OCI-LY7 (cell line): ENCODE results near the gene KATNAL2. TPM values are rescaled to one million over a fixed set of nuclear protein-coding genes. Genes with fewer than 3 reads are reported as not detected.
"Not testable (repeated sequence)": the region's sequence is repeated elsewhere in the genome, so short reads cannot be mapped to it uniquely, and the experiment has no call there.

Source experiments
- BruUV-seq: library from RNA; stranded (reverse); fragments of 400-500 nt; replicated peaks from 2 replicates; lab custom pipeline; 2021; lab: Mats Ljungman, UMichigan
- CTCF ChIA-PET: fragments of 300-600 bp; sonication (Branson Sonifier 250); formaldehyde crosslinking; loops from one replicate; lab custom pipeline; 2022; ENCODE audit warnings: antibody characterized with exemption; ENCODE audit not compliant: unreplicated experiment; lab: Charles Lee
- POLR2A ChIA-PET: fragments of 300-600 bp; sonication (Branson Sonifier 250); formaldehyde crosslinking; loops from one replicate; lab custom pipeline; 2022; ENCODE audit warnings: antibody characterized with exemption; lab: Charles Lee
- DNase-seq: peaks from one replicate; pipeline ENCODE4 v3.0.0-alpha.2; 2015; ENCODE audit warnings: low spot score
- H2AFZ ChIP-seq: fragments of 200-600 bp; sonication (generic), shearing (Covaris generic); 2 replicates; pipeline ENCODE4 v1.6.1; 2014; ENCODE audit warnings: mild to moderate bottlenecking, antibody characterized with exemption, low read length, moderate library complexity
- H3K27ac ChIP-seq: fragments of 200-600 bp; sonication (generic); 2 replicates; pipeline ENCODE4 v1.5.1; 2014; ENCODE audit warnings: mixed run types, low read depth, mild to moderate bottlenecking, moderate library complexity, low read length, inconsistent platforms; ENCODE audit not compliant: poor library complexity, severe bottlenecking
- H3K36me3 ChIP-seq: fragments of 200-600 bp; sonication (generic); 2 replicates; pipeline ENCODE4 v1.6.1; 2014; ENCODE audit warnings: mild to moderate bottlenecking, antibody characterized with exemption, low read length, moderate library complexity, mixed read lengths; ENCODE audit not compliant: insufficient read depth
- H3K4me1 ChIP-seq: fragments of 200-600 bp; sonication (generic); 2 replicates; pipeline ENCODE4 v1.5.1; 2014; ENCODE audit warnings: mild to moderate bottlenecking, low read length; ENCODE audit not compliant: insufficient read depth, poor library complexity, severe bottlenecking
- H3K4me2 ChIP-seq: fragments of 200-600 bp; sonication (generic); 2 replicates; pipeline ENCODE4 v1.6.1; 2014; ENCODE audit warnings: mild to moderate bottlenecking, low read length
- H3K4me3 ChIP-seq: fragments of 200-600 bp; sonication (generic); 2 replicates; pipeline ENCODE4 v1.5.1; 2014; ENCODE audit warnings: mild to moderate bottlenecking, low read depth, low read length; ENCODE audit not compliant: poor library complexity, severe bottlenecking
- H3K79me2 ChIP-seq: fragments of 200-600 bp; sonication (generic); 2 replicates; pipeline ENCODE4 v1.6.1; 2016; ENCODE audit warnings: low read depth, mild to moderate bottlenecking, low read length, moderate library complexity, mixed read lengths; ENCODE audit not compliant: insufficient read depth
- H3K9me2 ChIP-seq: fragments of 200-600 bp; sonication (generic); 2 replicates; pipeline ENCODE4 v1.6.1; 2016; ENCODE audit warnings: mild to moderate bottlenecking, low read length, mixed read lengths; ENCODE audit not compliant: insufficient read depth
- H3K9me3 ChIP-seq: fragments of 200-600 bp; sonication (generic); 2 replicates; pipeline ENCODE4 v1.6.1; 2014; ENCODE audit warnings: mild to moderate bottlenecking, mixed run types, low read length, mixed read lengths
- H4K20me1 ChIP-seq: fragments of 200-600 bp; sonication (generic); 2 replicates; pipeline ENCODE4 v1.6.1; 2014; ENCODE audit warnings: mild to moderate bottlenecking, antibody characterized with exemption, low read length, moderate library complexity, mixed read lengths; ENCODE audit not compliant: insufficient read depth
- intact Hi-C: fragments of 100-400 bp; cut with micrococcal nuclease; formaldehyde crosslinking; loops from one replicate; pipeline ENCODE4 v1.10.0; 2022; ENCODE audit not compliant: unreplicated experiment
- total RNA-seq, 2 experiments: library from RNA; depleted of rRNA in 1 of 2; stranded (reverse); fragments of >200 nt in 1 of 2; shearing (Covaris generic) in 1 of 2; gene quantifications; 2 replicates each; pipeline ENCODE4 v1.2.3, GENCODE V29; 2014 to 2022

The KATNAL2 gene
- total RNA-seq, 2 experiments from 2014 or later: 5.7 to 16.1 TPM

GRCh38 chr18:46969551-46969950 is 52.1 kb downstream of the KATNAL2 start:
- intact Hi-C loops, H3K9me2 ChIP-seq, H3K4me3 ChIP-seq, H3K4me1 ChIP-seq, H4K20me1 ChIP-seq, H3K36me3 ChIP-seq, CTCF ChIA-PET, POLR2A ChIA-PET, H3K79me2 ChIP-seq, H3K27ac ChIP-seq, H2AFZ ChIP-seq, BruUV-seq, DNase-seq, H3K4me2 ChIP-seq, H3K9me3 ChIP-seq: not testable (repeated sequence)

DNA sequence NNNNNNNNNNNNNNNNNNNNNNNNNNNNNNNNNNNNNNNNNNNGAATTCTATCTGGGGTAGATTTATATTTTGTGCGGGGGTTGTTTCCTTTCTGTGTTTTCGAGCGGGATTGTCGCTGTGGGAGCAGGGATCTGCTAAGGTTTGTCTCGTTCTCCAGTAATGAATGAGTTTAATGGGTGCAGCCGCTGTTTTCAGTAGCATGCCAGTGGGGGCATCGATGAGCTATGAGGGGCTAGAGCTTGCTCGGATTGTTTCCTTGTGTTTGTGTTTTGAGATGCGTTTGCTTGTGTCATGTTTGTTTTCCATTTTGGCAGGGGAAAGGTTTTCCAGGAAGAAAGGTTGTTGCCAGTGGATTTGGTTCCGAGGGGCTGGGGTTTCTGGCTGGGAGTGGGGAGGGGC is 102.5 kb downstream of the KATNAL2 start:
- intact Hi-C loops, CTCF ChIA-PET, H3K4me3 ChIP-seq, BruUV-seq, H2AFZ ChIP-seq, H3K9me3 ChIP-seq, POLR2A ChIA-PET, H3K9me2 ChIP-seq, H4K20me1 ChIP-seq, H3K79me2 ChIP-seq, DNase-seq, H3K4me1 ChIP-seq, H3K4me2 ChIP-seq, H3K27ac ChIP-seq, H3K36me3 ChIP-seq: not testable (repeated sequence)

- BruUV-seq, H3K4me3 ChIP-seq, POLR2A ChIA-PET: not testable (repeated sequence)
Measured at GRCh38 chr18:47020757-47021156, 103.4 kb downstream of the KATNAL2 start.

DNA sequence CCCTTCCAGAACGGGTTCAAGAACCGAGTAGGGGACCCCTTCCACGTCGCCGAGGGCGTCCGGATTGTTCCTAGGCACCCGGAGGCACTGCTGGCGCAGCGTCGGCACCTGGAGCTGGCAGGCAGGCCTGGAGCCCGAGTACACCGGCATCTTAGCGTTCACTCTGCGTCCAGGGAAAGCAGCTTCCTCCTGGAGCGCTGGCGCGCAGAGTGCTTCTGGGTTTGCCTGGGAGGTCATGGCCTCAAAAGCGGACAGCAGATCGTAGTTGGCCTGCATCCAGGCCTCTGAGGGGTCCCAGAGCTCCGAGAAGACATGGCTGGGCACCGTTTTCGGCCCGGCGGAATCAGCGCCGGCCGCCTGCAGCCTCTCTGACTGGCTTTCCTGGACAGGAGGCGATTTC is 105.4 kb downstream of the KATNAL2 start:
- H3K4me2 ChIP-seq, H3K9me3 ChIP-seq, CTCF ChIA-PET, H3K36me3 ChIP-seq, DNase-seq, H3K4me3 ChIP-seq, H3K27ac ChIP-seq, intact Hi-C loops, H4K20me1 ChIP-seq, BruUV-seq, H3K4me1 ChIP-seq, H2AFZ ChIP-seq, H3K79me2 ChIP-seq, POLR2A ChIA-PET, H3K9me2 ChIP-seq: not testable (repeated sequence)

More at GRCh38 chr18:47020757-47021156, 103.4 kb downstream of the KATNAL2 start:
- H3K9me2 ChIP-seq, H3K4me1 ChIP-seq, H4K20me1 ChIP-seq, intact Hi-C loops, H3K9me3 ChIP-seq, CTCF ChIA-PET, DNase-seq, H3K79me2 ChIP-seq, H3K4me2 ChIP-seq, H3K27ac ChIP-seq, H3K36me3 ChIP-seq, H2AFZ ChIP-seq: not testable (repeated sequence)

- H3K79me2 ChIP-seq, H3K9me3 ChIP-seq, intact Hi-C loops, H3K4me3 ChIP-seq, CTCF ChIA-PET, H3K4me1 ChIP-seq, H3K9me2 ChIP-seq, H3K27ac ChIP-seq, BruUV-seq, DNase-seq, H4K20me1 ChIP-seq, H3K36me3 ChIP-seq, H3K4me2 ChIP-seq, H2AFZ ChIP-seq, POLR2A ChIA-PET: not testable (repeated sequence)
Measured at GRCh38 chr18:47023769-47024465, 106.5 kb downstream of the KATNAL2 start.

GRCh38 chr18:47025557-47026174 is 108.3 kb downstream of the KATNAL2 start:
- H3K27ac ChIP-seq, H3K4me3 ChIP-seq, H2AFZ ChIP-seq, H3K4me1 ChIP-seq, CTCF ChIA-PET, H3K4me2 ChIP-seq, H3K79me2 ChIP-seq, DNase-seq, H3K9me2 ChIP-seq, H3K36me3 ChIP-seq, H4K20me1 ChIP-seq, POLR2A ChIA-PET, H3K9me3 ChIP-seq, intact Hi-C loops: not testable (repeated sequence)
- TSS peak; percentile 66 for BruUV-seq
